IPS-20b (cell line): ENCODE data around the gene GPANK1.
"Not testable (repeated sequence)": the region's sequence is repeated elsewhere in the genome, so short reads cannot be mapped to it uniquely, and the experiment has no call there.

Experiments
- H3K27ac ChIP-seq: one replicate; pipeline ENCODE4 v1.5.1; 2013; ENCODE audit warnings: low read length
- H3K27me3 ChIP-seq: 2 replicates; pipeline ENCODE4 v1.6.1; 2013; ENCODE audit warnings: mild to moderate bottlenecking, low read length, inconsistent platforms; ENCODE audit not compliant: insufficient read depth
- H3K36me3 ChIP-seq: 2 replicates; pipeline ENCODE4 v1.6.1; 2013; ENCODE audit warnings: low read depth, mild to moderate bottlenecking, inconsistent platforms, low read length, moderate library complexity; ENCODE audit not compliant: insufficient read depth
- H3K4me1 ChIP-seq: 2 replicates; pipeline ENCODE4 v1.6.1; 2013; ENCODE audit warnings: mild to moderate bottlenecking, control low read depth, inconsistent platforms, low read length, moderate library complexity; ENCODE audit not compliant: insufficient read depth
- H3K4me3 ChIP-seq: 2 replicates; pipeline ENCODE4 v1.5.1; 2013; ENCODE audit warnings: mild to moderate bottlenecking, low read length, inconsistent platforms
- H3K9ac ChIP-seq: 2 replicates; pipeline ENCODE4 v1.6.1; 2013; ENCODE audit warnings: low read depth, mild to moderate bottlenecking, inconsistent platforms, low read length, moderate library complexity
- H3K9me3 ChIP-seq: 2 replicates; pipeline ENCODE4 v1.6.1; 2013; ENCODE audit warnings: mild to moderate bottlenecking, low read depth, low read length, inconsistent platforms; ENCODE audit not compliant: insufficient read depth

Gene GPANK1

GRCh38 chr6:31664790-31665500, at the start of gene GPANK1:
GPANK1 (minus strand) TSS chr6:31664997; CDS start chr6:31664478, 519 bp downstream.
- peaks cover 5% of the 10 kb centered on the region; the same call in 1 of the 2 replicates for H3K4me1 ChIP-seq
- H3K4me3 ChIP-seq = peak within 1 kb of the TSS; percentile 96
- peak within 1 kb of the TSS; percentile 98 for H3K27ac ChIP-seq
- H3K9ac ChIP-seq = peak within 1 kb of the TSS; percentile 98
- peaks cover 60% of the 10 kb centered on the region for H3K36me3 ChIP-seq
- no peaks in the 10 kb centered on the region for H3K9me3 ChIP-seq
- no peaks in the 10 kb centered on the region for H3K27me3 ChIP-seq

GRCh38 chr6:31713991-31714684, 49.3 kb upstream of the GPANK1 start:
- Histone ChIP-seq H3K9me3 (no peaks in the 10 kb centered on the region), H3K4me1 (peaks cover 30% of the 10 kb centered on the region; the same call in 1 of the 2 replicates), H3K27ac (no peak overlapping the region), H3K4me3 (peak overlapping the region; percentile 33; the same call in 1 of the 2 replicates), H3K9ac (peak overlapping the region; percentile 66; the same call in 1 of the 2 replicates), H3K36me3 (no peaks in the 10 kb centered on the region), H3K27me3 (no peaks in the 10 kb centered on the region)

- H3K4me1 ChIP-seq = peaks cover 27% of the 10 kb centered on the region; the same call in 1 of the 2 replicates
- H3K27ac ChIP-seq = no peak overlapping the region
- no peaks in the 10 kb centered on the region for H3K9me3 ChIP-seq
- no peaks in the 10 kb centered on the region for H3K27me3 ChIP-seq
- H3K36me3 ChIP-seq = no peaks in the 10 kb centered on the region
- peak overlapping the region; percentile 66; the same call in 1 of the 2 replicates for H3K9ac ChIP-seq
- 0 out of 2 replicates have a peak overlapping the region, but pooled peaks have one; percentile 33 for H3K4me3 ChIP-seq
Observed at GRCh38 chr6:31713465-31713864, 48.7 kb upstream of the GPANK1 start.

- Histone ChIP-seq H3K4me1 (peaks cover 20% of the 10 kb centered on the region; the same call in 1 of the 2 replicates), H3K9me3 (no peaks in the 10 kb centered on the region), H3K4me3 (no peak overlapping the region)
Observed at GRCh38 chr6:31712296-31712695, 47.5 kb upstream of the GPANK1 start.

GRCh38 chr6:31711233-31711632, 46.4 kb upstream of the GPANK1 start:
- no peak overlapping the region for H3K4me3 ChIP-seq
- H3K9ac ChIP-seq = no peak overlapping the region
- no peaks in the 10 kb centered on the region for H3K36me3 ChIP-seq
- H3K9me3 ChIP-seq = no peaks in the 10 kb centered on the region
- H3K27me3 ChIP-seq = no peaks in the 10 kb centered on the region
- peaks cover 20% of the 10 kb centered on the region; the same call in 1 of the 2 replicates for H3K4me1 ChIP-seq
- no peak overlapping the region for H3K27ac ChIP-seq

More at GRCh38 chr6:31712296-31712695, 47.5 kb upstream of the GPANK1 start:
- Histone ChIP-seq H3K9ac (no peak overlapping the region), H3K27me3 (no peaks in the 10 kb centered on the region), H3K36me3 (no peaks in the 10 kb centered on the region), H3K27ac (no peak overlapping the region)

GRCh38 chr6:31710523-31711219, 45.9 kb upstream of the GPANK1 start:
- H3K4me1 ChIP-seq = peaks cover 20% of the 10 kb centered on the region; the same call in 1 of the 2 replicates
- H3K27me3 ChIP-seq = no peaks in the 10 kb centered on the region
- no peak overlapping the region for H3K4me3 ChIP-seq
- H3K36me3 ChIP-seq = no peaks in the 10 kb centered on the region
- H3K9me3 ChIP-seq = no peaks in the 10 kb centered on the region
- H3K27ac ChIP-seq = no peak overlapping the region
- H3K9ac ChIP-seq = no peak overlapping the region

- H3K4me3 ChIP-seq, H3K27me3 ChIP-seq, H3K27ac ChIP-seq, H3K9ac ChIP-seq, H3K36me3 ChIP-seq, H3K9me3 ChIP-seq: not testable (repeated sequence)
- H3K4me1 ChIP-seq = peaks cover 11% of the 10 kb centered on the region; the same call in 1 of the 2 replicates
Observed at GRCh38 chr6:31709157-31709556, 44.4 kb upstream of the GPANK1 start.

GRCh38 chr6:31708224-31708623, 43.4 kb upstream of the GPANK1 start:
- H3K4me3 ChIP-seq = no peak overlapping the region
- no peaks in the 10 kb centered on the region for H3K27me3 ChIP-seq
- H3K9ac ChIP-seq = no peak overlapping the region
- no peak overlapping the region for H3K27ac ChIP-seq
- H3K36me3 ChIP-seq = no peaks in the 10 kb centered on the region
- H3K4me1 ChIP-seq = peaks cover 1% of the 10 kb centered on the region; the same call in 1 of the 2 replicates
- no peaks in the 10 kb centered on the region for H3K9me3 ChIP-seq

GRCh38 chr6:31707701-31708100, 42.9 kb upstream of the GPANK1 start:
- Histone ChIP-seq H3K36me3 (no peaks in the 10 kb centered on the region), H3K9me3 (no peaks in the 10 kb centered on the region), H3K4me3 (no peak overlapping the region), H3K4me1 (no peaks in the 10 kb centered on the region), H3K9ac (no peak overlapping the region), H3K27me3 (no peaks in the 10 kb centered on the region), H3K27ac (no peak overlapping the region)

- no peak within 1 kb of the TSS for H3K9ac ChIP-seq
- H3K9me3 ChIP-seq = no peaks in the 10 kb centered on the region
- peaks cover 5% of the 10 kb centered on the region; the same call in 1 of the 2 replicates for H3K4me1 ChIP-seq
Observed at GRCh38 chr6:31706599-31706998, 41.8 kb upstream of the GPANK1 start, which contains the start of gene LY6G6F. LY6G6F (plus strand) TSS chr6:31706866; CDS start chr6:31706907, 41 bp downstream.

GRCh38 chr6:31705931-31706330, 41.1 kb upstream of the GPANK1 start:
- no peak overlapping the region for H3K27ac ChIP-seq
- no peak overlapping the region for H3K4me3 ChIP-seq
- no peaks in the 10 kb centered on the region for H3K9me3 ChIP-seq
- no peak overlapping the region for H3K9ac ChIP-seq
- peaks cover 5% of the 10 kb centered on the region; the same call in 1 of the 2 replicates for H3K4me1 ChIP-seq
- H3K36me3 ChIP-seq = no peaks in the 10 kb centered on the region
- no peaks in the 10 kb centered on the region for H3K27me3 ChIP-seq

More at GRCh38 chr6:31706599-31706998, 41.8 kb upstream of the GPANK1 start, which contains the start of gene LY6G6F:
- no peak within 1 kb of the TSS for H3K4me3 ChIP-seq
- no peaks in the 10 kb centered on the region for H3K27me3 ChIP-seq
- no peak within 1 kb of the TSS for H3K27ac ChIP-seq
- no peaks in the 10 kb centered on the region for H3K36me3 ChIP-seq
